Measurements from ENCODE around the gene SH3RF3.

DNA sequence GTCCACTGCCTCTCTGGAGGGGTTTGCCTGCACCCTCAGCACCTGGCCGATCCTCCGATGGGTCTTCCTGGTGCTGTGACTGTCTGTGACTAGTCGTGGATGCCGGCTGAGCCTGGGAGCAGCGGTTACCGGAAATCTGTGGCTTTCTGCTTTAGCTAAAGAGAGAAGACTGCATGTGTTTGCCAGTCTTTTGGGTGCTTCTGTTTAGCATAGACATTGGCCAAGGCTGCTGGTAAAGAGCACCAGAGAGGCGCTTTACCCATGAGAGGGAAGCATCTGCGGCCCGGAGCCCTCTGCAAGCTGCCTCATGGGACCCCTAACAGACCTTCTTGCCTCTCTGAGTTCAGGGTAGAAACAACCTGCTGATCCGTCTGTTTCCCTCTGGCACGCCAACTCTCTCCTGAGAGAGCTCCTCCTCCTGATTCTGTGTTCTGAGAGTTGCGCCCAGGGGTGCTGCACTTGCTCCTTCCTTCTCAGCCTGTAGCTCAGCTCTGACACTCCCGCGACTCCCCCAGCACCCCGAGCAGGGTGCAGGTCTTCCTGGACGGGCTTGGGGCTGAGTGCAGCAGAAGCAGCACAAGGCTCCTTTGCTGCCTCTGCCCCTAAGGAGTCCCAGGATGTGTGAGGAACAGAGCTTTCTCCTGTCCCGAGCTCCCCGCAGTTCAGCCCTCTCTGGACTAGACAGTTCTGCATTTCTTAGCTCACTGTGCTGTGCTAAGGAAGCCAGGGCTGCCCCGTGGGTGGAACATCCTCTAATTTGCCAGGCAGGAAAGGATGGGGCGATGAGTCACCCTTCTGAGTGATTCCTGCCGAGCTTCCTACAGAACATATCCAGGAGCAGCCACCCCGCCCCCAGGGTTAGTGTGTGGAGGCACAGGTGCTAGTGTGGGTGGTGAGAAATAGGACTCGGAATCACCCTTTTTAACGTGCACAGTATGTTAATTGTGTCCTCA, 203.2 kb downstream of the SH3RF3 start:
- TF ChIP-seq, protein P1, sequence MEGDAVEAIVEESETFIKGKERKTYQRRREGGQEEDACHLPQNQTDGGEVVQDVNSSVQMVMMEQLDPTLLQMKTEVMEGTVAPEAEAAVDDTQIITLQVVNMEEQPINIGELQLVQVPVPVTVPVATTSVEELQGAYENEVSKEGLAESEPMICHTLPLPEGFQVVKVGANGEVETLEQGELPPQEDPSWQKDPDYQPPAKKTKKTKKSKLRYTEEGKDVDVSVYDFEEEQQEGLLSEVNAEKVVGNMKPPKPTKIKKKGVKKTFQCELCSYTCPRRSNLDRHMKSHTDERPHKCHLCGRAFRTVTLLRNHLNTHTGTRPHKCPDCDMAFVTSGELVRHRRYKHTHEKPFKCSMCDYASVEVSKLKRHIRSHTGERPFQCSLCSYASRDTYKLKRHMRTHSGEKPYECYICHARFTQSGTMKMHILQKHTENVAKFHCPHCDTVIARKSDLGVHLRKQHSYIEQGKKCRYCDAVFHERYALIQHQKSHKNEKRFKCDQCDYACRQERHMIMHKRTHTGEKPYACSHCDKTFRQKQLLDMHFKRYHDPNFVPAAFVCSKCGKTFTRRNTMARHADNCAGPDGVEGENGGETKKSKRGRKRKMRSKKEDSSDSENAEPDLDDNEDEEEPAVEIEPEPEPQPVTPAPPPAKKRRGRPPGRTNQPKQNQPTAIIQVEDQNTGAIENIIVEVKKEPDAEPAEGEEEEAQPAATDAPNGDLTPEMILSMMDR (IDR thresholded peaks at IDR 0.05) = no peak
- no peak for TF ChIP-seq EZH2 (IDR thresholded peaks at IDR 0.05)
